ENCODE results near the gene RNU6-7.

GRCh38 chr14:32166924-32167323 is 34.9 kb upstream of the RNU6-7 start:
- TF ChIP-seq CTCF (IDR thresholded peaks at IDR 0.05) (no peak), POLR2A (IDR thresholded peaks at IDR 0.05) (no peak)
